AG09309 (cell line): ENCODE data around the gene OR9Q1.

ENCODE experiments used
- DNase-seq: peaks from one replicate; pipeline ENCODE4 v3.0.0-alpha.2; 2010; ENCODE audit warnings: low read depth
- H3K4me3 ChIP-seq: 2 replicates; pipeline ENCODE4 v1.5.1; 2011; ENCODE audit warnings: mild to moderate bottlenecking, low read depth, low read length, moderate library complexity; ENCODE audit not compliant: control insufficient read depth
- CTCF ChIP-seq: IDR thresholded peaks from 2 replicates; pipeline ENCODE4 v1.5.1; 2011; ENCODE audit warnings: mild to moderate bottlenecking, low read depth, low read length, inconsistent platforms; ENCODE audit not compliant: insufficient read depth, control insufficient read depth; ENCODE audit errors: missing control alignments

Gene OR9Q1

GRCh38 chr11:58055806-58056401 lies 32.2 kb downstream of the OR9Q1 start:
- no peak overlapping the region for H3K4me3 ChIP-seq
- no peak for DNase-seq
- no peak for TF ChIP-seq CTCF

GRCh38 chr11:58057481-58057880 lies 33.8 kb downstream of the OR9Q1 start:
- H3K4me3 ChIP-seq, result no peak overlapping the region
- DNase-seq, result no peak
- TF ChIP-seq CTCF, result no peak

GRCh38 chr11:58058276-58059006 lies 34.8 kb downstream of the OR9Q1 start:
- no peak overlapping the region for H3K4me3 ChIP-seq
- no peak for DNase-seq
- TF ChIP-seq CTCF, result no peak

- DNase-seq, result peak; percentile 60
- H3K4me3 ChIP-seq, result no peak overlapping the region
- TF ChIP-seq CTCF, result no peak
Observed at GRCh38 chr11:58059007-58059350, 35.3 kb downstream of the OR9Q1 start.

GRCh38 chr11:58060535-58060934 lies 36.9 kb downstream of the OR9Q1 start:
- DNase-seq, result no peak

GRCh38 chr11:58060939-58061672 lies 37.4 kb downstream of the OR9Q1 start:
- no peak overlapping the region for H3K4me3 ChIP-seq
- TF ChIP-seq CTCF, result peak; percentile 29
- DNase-seq, result no peak

More at GRCh38 chr11:58060535-58060934, 36.9 kb downstream of the OR9Q1 start:
- TF ChIP-seq CTCF, result no peak
- no peak overlapping the region for H3K4me3 ChIP-seq
